GM18867 (cell line): ENCODE measurements around the gene SMIM3.

Experiments
- ATAC-seq: cut with Tn5 transposase; IDR thresholded peaks from one replicate; pipeline ENCODE4 v1.9.1; 2021; ENCODE audit warnings: mild to moderate bottlenecking, moderate library complexity; ENCODE audit not compliant: unreplicated experiment

SMIM3 gene

GRCh38 chr5:150765011-150765798 is 13.4 kb upstream of the SMIM3 start:
- no peak for ATAC-seq

GRCh38 chr5:150765799-150766169 is 12.8 kb upstream of the SMIM3 start:
- ATAC-seq = no peak

- no peak for ATAC-seq
Measured at GRCh38 chr5:150766251-150766650, 12.3 kb upstream of the SMIM3 start.

DNA sequence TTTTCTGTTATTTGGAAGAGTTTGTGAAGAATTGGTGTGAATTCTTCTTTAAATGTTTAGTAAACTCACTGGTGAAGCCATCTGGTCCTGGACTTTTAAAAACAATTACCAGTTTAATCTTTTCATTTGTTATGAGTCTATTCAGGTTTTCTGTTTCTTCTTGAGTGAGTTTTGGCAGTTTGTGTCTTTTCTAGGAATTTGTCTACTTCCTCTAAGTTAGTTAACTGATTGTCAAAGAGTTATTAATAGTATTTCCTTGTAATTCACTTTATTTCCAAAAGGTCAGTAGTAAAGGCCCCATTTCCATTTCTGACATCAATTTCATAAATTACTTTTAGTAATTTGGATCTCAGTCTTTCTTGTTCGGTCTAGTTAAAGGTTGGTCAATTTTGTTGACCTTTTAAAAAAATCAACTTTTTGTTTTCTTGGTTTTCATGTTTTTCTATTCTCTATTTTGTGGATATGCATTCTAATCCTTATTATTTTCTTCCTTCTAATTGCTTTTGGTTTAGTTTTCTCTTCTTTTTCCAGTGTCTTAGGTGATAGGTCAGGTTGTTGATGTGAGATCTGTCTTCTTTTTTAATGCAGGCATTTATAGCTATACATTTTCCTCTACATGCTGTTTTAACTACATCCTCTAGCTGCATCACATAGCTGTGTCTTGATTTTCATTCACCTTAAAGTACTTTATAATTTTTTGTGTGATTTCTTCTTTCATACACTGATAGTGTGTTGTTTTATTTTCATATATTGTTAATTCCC is 7.3 kb upstream of the SMIM3 start:
- no peak for ATAC-seq

GRCh38 chr5:150774145-150774544 is 4.4 kb upstream of the SMIM3 start:
- ATAC-seq = no peak

- no peak for ATAC-seq
Measured at GRCh38 chr5:150777685-150778084, 872 bp upstream of the SMIM3 start.

- ATAC-seq = no peak
Measured at GRCh38 chr5:150778088-150778516, 455 bp upstream of the SMIM3 start.

DNA sequence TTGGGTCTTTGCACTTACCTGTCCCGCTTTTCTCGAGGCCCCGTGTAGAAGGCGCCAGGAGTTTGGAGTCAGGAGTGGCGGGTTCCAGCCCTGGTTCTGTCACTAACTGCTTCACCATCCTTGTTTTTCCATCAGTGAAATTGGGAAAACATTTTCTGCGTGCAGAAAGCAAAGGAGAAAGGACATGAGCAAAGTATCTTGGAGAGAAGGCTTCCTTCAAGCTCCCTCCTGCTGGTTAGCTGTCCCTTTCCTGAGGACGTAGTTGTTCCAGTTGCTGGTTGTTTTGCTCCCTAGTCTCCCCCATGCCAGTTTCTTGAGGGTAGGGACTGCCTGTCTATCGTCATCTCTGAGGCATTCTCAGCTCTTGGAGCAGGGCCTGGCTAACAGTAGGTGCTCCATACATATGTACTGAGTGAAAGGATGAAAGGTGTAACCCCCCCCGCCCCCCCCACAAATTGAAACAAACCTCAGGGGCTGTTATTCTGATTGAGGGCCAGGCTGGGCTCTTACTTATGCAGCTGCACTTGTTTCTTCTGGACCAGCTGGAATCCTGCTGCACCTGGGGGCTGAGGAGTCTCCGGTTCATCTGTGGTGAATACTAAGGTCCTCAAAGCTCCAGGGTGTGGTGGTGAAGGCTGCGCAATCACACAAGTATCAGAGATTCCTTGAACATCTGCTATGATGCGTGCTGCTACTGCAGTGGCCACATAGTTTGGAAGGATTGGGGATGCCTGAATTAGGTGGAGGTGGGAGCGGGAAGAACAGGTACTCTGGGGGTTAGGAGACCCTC is 1.0 kb downstream of the SMIM3 start:
- ATAC-seq = no peak

- ATAC-seq = peak; percentile 67
Measured at GRCh38 chr5:150780187-150780692, 1.7 kb downstream of the SMIM3 start.

- ATAC-seq = no peak
Measured at GRCh38 chr5:150780816-150781221, 2.3 kb downstream of the SMIM3 start.

DNA sequence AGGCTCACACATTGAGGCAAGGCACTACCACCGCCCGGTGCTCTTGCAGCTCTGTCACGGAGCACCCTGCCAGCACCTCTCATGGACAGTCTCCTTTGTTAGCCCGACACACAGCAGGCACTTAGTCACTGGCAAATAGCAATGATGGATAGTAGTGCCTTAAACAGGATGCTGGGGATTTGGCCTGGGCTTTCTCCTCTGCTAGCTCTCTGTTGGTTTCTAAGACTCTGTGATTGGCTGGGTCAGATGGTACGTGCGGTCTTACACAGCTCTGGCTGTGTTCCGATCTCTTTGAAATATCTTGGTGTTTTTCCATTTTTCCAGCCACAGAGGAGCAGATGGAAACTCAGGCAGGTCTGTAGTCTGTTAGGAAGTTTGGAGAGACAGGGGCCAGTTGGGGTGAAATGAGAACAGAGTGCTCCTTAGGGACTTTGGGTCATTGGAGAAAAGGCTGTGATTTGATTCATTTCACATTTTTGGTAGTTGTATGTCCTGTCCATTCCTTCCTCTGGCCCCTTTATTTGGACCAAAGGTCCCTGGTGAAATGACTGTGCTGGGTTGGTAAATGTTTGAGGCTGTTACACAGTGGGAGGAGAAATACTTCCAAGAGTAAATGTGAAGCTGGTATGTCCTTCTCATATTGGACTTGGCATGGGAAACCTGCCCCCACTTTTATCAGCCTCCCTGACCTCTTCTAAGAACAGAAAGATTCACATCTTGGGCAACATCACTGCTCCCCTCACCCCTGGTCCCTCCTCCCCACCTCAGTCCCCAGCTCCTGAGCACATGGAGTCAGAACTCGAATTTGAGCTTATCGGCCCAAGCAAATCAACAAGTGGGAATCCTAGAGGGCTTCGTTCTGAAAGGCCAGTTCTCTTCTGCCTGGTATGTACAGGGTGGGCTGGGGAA is 3.4 kb downstream of the SMIM3 start:
- no peak for ATAC-seq

- no peak for ATAC-seq
Measured at GRCh38 chr5:150782850-150783249, 4.3 kb downstream of the SMIM3 start.

- ATAC-seq = peak; percentile 46
Measured at GRCh38 chr5:150783422-150783928, 4.9 kb downstream of the SMIM3 start.

DNA sequence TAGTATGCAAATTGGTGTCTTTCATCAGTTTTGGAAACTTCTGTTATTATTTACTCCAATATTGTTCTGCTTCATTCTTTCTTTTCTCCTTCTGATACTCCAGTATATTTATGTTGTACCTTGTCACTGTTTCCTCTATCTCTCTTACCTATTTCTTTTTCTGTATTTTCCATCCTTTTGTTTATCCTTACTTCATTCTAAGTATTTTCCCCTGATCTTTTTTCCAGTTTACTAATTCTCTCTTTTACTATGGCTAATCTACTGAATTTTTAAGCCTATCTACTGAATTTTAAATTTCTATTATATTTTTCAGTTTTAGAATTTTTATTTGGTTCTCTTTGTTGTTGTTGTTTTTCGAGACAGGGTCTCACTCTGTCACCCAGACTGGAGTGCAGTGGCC is 7.4 kb downstream of the SMIM3 start:
- ATAC-seq = no peak

DNA sequence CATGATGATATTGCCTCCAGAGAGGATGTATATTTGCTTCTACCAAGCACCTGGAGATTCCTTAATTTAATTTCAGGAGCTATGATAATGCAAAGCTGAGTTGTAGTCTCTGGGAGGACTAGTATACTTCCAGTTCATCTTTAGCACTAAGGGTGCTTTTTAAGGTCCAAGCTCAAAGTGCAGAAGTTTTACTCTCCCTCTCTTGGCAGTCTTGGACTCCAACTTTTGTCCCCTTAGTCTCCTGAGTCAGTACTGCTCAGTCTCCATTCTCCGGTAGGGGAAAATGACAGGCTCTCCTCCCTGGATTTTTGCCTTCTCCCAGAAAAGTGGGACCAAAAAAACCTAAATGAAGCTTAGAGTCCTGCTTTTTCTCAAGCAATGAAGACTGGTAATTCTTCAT is 8.3 kb downstream of the SMIM3 start:
- no peak for ATAC-seq

- ATAC-seq = no peak
Measured at GRCh38 chr5:150787656-150788055, 9.1 kb downstream of the SMIM3 start.

GRCh38 chr5:150788977-150789376 is 10.4 kb downstream of the SMIM3 start:
- no peak for ATAC-seq

DNA sequence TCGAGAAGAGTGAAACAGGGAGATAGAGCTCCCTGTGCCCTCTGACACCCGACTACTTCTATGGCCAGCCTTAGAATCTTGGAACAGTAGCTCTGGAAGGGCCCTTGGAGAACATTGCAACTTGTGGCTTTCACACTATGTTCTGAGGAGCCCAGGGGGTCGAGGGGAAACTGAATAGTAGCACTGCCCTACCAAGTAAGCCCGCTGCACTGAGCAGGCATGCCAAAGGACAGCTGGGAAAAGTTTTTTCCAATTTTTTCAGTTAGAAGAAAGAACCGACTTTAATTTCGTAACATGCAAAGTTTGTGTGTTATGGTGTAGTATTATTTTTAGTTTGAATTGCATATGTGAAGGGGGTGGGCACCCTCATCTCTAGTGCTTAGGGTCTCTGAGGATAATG is 10.9 kb downstream of the SMIM3 start:
- no peak for ATAC-seq

- peak; percentile 91 for ATAC-seq
Measured at GRCh38 chr5:150789943-150790611, 11.5 kb downstream of the SMIM3 start.

DNA sequence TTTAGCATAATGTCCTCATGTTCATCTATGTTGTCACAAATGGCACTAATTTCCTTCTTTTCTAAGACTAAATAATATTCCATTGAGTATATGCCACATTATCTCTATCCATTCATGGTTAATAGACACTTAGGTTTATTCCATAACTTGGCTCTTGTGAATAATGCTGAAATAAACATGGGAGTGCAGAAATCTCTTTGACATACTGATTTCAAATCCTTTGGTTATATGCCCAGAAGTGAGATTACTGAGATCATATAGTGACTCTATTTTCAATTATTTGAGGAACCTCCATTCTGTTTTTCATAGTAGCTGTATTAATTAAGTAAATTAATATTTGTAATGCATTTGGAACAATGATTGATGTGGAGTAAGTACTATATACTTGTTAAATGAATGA is 13.0 kb downstream of the SMIM3 start:
- no peak for ATAC-seq
